GM19468 (cell line): ENCODE results near the gene ABHD14A.

Experiments
- ATAC-seq: cut with Tn5 transposase; IDR thresholded peaks from one replicate; pipeline ENCODE4 v1.9.1; 2021; ENCODE audit warnings: mild to moderate bottlenecking, moderate library complexity, moderate number of reproducible peaks; ENCODE audit not compliant: unreplicated experiment; ENCODE audit errors: extremely low read depth

Gene ABHD14A

GRCh38 chr3:51955175-51955892 is 19.5 kb upstream of the ABHD14A start, which contains the start of gene GPR62:
Gene GPR62, plus strand, starts transcription at chr3:51955381. Its CDS starts 272 bp downstream, at chr3:51955653.
- no peak for ATAC-seq

- no peak for ATAC-seq
Measured at GRCh38 chr3:51955893-51956770, 18.7 kb upstream of the ABHD14A start.

- no peak for ATAC-seq
Measured at GRCh38 chr3:51957520-51958205, 17.2 kb upstream of the ABHD14A start.

- no peak for ATAC-seq
Measured at GRCh38 chr3:51958603-51959521, 16.0 kb upstream of the ABHD14A start.

- ATAC-seq = no peak
Measured at GRCh38 chr3:51959651-51960050, 15.2 kb upstream of the ABHD14A start.

- ATAC-seq = no peak
Measured at GRCh38 chr3:51960386-51960785, 14.5 kb upstream of the ABHD14A start.

- ATAC-seq = no peak
Measured at GRCh38 chr3:51961011-51961410, 13.9 kb upstream of the ABHD14A start.

- ATAC-seq = no peak
Measured at GRCh38 chr3:51961602-51962569, 13.0 kb upstream of the ABHD14A start.

GRCh38 chr3:51962854-51963530 is 11.9 kb upstream of the ABHD14A start:
- no peak for ATAC-seq

- no peak for ATAC-seq
Measured at GRCh38 chr3:51963951-51964451, 10.9 kb upstream of the ABHD14A start.

GRCh38 chr3:51964521-51964920 is 10.3 kb upstream of the ABHD14A start:
- no peak for ATAC-seq

- ATAC-seq = no peak
Measured at GRCh38 chr3:51966016-51966415, 8.8 kb upstream of the ABHD14A start.

GRCh38 chr3:51966486-51966885 is 8.4 kb upstream of the ABHD14A start:
- no peak for ATAC-seq

GRCh38 chr3:51966922-51967383 is 7.9 kb upstream of the ABHD14A start:
- ATAC-seq = no peak

- ATAC-seq = no peak
Measured at GRCh38 chr3:51967384-51968169, 7.3 kb upstream of the ABHD14A start, which contains the start of gene PCBP4. Gene PCBP4, minus strand, starts transcription at chr3:51967454. Its CDS starts 6,214 bp downstream, at chr3:51961240.

- ATAC-seq = no peak
Measured at GRCh38 chr3:51968170-51968775, 6.6 kb upstream of the ABHD14A start.
